Panc1 (cell line): Measurements from ENCODE around the gene PLXND1.

Experiments used
- POLR2AphosphoS5 ChIP-seq: IDR thresholded peaks from 2 replicates; pipeline ENCODE4 v1.6.1; 2012; ENCODE audit warnings: mild to moderate bottlenecking, low read depth, low read length, moderate library complexity
- TF ChIP-seq, protein P1 (sequence below), 2 experiments: IDR thresholded peaks; 2 replicates each; pipeline ENCODE4 v1.6.1; 2011 to 2012; ENCODE audit warnings: low read depth in 2 of 2, control low read depth in 1 of 2, low read length in 1 of 2, mild to moderate bottlenecking in 1 of 2, moderate library complexity in 1 of 2; ENCODE audit not compliant: insufficient read depth in 1 of 2
- TF ChIP-seq, protein P2 (sequence below): fragments of 450-650 bp; IDR thresholded peaks from 2 replicates; pipeline ENCODE4 v1.5.1; 2017; ENCODE audit warnings: mild to moderate bottlenecking

DNA sequence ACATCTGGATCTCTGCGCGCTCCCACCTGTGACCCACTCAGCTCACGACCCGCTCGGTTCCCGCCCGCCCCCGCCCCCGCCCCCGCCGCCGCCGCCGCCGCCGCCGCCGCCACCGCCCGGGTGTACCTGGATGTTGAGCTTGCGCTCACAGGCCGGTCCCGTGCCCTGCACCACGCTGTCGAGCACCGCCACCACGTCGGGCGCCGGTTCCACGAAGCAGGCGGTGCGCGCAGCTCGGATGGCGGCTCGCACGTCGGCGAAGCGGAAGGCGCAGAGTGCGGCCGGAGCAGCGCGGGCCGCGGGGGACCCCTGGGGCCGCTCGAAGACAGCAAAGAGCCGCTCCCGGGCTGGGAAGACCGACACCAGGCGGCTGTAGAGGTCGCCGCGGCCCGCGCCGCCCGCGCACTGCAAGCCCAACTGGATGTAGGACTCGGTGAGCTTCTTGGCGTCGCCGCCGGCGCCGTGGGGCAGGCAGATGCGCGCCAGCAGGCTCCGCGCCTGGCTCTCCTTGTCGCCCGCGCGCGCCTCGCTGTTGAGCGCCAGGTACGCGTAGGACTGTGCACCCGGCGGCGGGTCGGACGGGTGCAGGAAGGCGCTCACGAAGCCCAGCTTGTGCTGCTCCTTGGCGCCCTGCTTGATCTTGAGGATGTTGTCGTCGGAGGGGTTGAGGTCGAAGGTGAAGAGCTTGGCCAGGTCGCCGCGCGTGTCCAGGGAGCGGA lies 1.1 kb downstream of the PLXND1 start:
- TF ChIP-seq, protein P1, sequence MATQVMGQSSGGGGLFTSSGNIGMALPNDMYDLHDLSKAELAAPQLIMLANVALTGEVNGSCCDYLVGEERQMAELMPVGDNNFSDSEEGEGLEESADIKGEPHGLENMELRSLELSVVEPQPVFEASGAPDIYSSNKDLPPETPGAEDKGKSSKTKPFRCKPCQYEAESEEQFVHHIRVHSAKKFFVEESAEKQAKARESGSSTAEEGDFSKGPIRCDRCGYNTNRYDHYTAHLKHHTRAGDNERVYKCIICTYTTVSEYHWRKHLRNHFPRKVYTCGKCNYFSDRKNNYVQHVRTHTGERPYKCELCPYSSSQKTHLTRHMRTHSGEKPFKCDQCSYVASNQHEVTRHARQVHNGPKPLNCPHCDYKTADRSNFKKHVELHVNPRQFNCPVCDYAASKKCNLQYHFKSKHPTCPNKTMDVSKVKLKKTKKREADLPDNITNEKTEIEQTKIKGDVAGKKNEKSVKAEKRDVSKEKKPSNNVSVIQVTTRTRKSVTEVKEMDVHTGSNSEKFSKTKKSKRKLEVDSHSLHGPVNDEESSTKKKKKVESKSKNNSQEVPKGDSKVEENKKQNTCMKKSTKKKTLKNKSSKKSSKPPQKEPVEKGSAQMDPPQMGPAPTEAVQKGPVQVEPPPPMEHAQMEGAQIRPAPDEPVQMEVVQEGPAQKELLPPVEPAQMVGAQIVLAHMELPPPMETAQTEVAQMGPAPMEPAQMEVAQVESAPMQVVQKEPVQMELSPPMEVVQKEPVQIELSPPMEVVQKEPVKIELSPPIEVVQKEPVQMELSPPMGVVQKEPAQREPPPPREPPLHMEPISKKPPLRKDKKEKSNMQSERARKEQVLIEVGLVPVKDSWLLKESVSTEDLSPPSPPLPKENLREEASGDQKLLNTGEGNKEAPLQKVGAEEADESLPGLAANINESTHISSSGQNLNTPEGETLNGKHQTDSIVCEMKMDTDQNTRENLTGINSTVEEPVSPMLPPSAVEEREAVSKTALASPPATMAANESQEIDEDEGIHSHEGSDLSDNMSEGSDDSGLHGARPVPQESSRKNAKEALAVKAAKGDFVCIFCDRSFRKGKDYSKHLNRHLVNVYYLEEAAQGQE (IDR thresholded peaks at IDR 0.05; ENCODE audit: insufficient read depth in 1 of 2, low read depth in 2 of 2, low read length in 1 of 2) = no peak
- no peak; the same call in 1 of the 2 replicates for TF ChIP-seq POLR2AphosphoS5
- TF ChIP-seq, protein P2, sequence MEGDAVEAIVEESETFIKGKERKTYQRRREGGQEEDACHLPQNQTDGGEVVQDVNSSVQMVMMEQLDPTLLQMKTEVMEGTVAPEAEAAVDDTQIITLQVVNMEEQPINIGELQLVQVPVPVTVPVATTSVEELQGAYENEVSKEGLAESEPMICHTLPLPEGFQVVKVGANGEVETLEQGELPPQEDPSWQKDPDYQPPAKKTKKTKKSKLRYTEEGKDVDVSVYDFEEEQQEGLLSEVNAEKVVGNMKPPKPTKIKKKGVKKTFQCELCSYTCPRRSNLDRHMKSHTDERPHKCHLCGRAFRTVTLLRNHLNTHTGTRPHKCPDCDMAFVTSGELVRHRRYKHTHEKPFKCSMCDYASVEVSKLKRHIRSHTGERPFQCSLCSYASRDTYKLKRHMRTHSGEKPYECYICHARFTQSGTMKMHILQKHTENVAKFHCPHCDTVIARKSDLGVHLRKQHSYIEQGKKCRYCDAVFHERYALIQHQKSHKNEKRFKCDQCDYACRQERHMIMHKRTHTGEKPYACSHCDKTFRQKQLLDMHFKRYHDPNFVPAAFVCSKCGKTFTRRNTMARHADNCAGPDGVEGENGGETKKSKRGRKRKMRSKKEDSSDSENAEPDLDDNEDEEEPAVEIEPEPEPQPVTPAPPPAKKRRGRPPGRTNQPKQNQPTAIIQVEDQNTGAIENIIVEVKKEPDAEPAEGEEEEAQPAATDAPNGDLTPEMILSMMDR = no peak
